HepG2 (cell line): ENCODE results near the gene KCTD15. TPM values are rescaled to one million over a fixed set of nuclear protein-coding genes. Genes with fewer than 3 reads are reported as not detected.

Experiments
- ATAC-seq: fragments of 200-7000 bp; cut with Tn5 transposase; 3 replicates; pipeline ENCODE4 v1.9.1; 2020; ENCODE audit warnings: mild to moderate bottlenecking, moderate library complexity
- BruUV-seq: library from RNA; stranded (reverse); fragments of 400-500 nt; replicated peaks from 2 replicates; lab custom pipeline; 2021; lab: Mats Ljungman, UMichigan
- CTCF ChIA-PET: fragments of 300-600 bp; formaldehyde crosslinking; extraction: SDS; loops from one replicate; lab custom pipeline; 2021; ENCODE audit warnings: low total read pairs, inconsistent platforms, low intra/inter-chr PET ratio; lab: Yijun Ruan, JAX
- POLR2A ChIA-PET: fragments of 350-600 bp; sonication (Branson Sonifier 250); formaldehyde crosslinking; loops from one replicate; lab custom pipeline; 2020; ENCODE audit warnings: antibody characterized with exemption, inconsistent platforms; lab: Yijun Ruan, JAX
- DNase-seq: peaks from one replicate; pipeline ENCODE4 v3.0.0-alpha.2; 2015; ENCODE audit warnings: low spot score
- FAIRE-seq: peaks from 3 replicates; lab custom pipeline; 2011; peaks lifted over from hg19 to GRCh38; lab: Jason Lieb, UNC
- H2AFZ ChIP-seq: one replicate; pipeline ENCODE4 v1.6.1; 2011; ENCODE audit warnings: low read length, inconsistent platforms
- H3K27ac ChIP-seq: fragments of 300-600 bp; 3 replicates; pipeline ENCODE4 v1.8.0; 2011; ENCODE audit warnings: mixed run types, mild to moderate bottlenecking, mixed read lengths, low read length, inconsistent platforms; ENCODE audit not compliant: insufficient read depth; ENCODE audit errors: extremely low read length
- H3K27me3 ChIP-seq, 2 experiments: fragments of 200-600 bp in 1 of 2; 2 replicates in 1 of 2; 3 replicates in 1 of 2; pipeline versions ENCODE4 v1.6.0 to v1.8.0; 2011; ENCODE audit warnings: low read length in 2 of 2, mild to moderate bottlenecking in 2 of 2, moderate library complexity in 2 of 2, inconsistent platforms in 1 of 2; ENCODE audit not compliant: insufficient read depth in 2 of 2, control insufficient read depth in 1 of 2
- H3K36me3 ChIP-seq, 2 experiments: fragments of 200-600 bp in 1 of 2; replicated peaks in 1 of 2; 2 replicates in 1 of 2; 3 replicates in 1 of 2; pipeline versions ENCODE4 v1.5.1 to v1.8.0; 2011; ENCODE audit warnings: low read length in 2 of 2, inconsistent platforms in 1 of 2; ENCODE audit not compliant: insufficient read depth in 2 of 2, control insufficient read depth in 1 of 2
- H3K4me1 ChIP-seq: 2 replicates; pipeline ENCODE4 v1.5.1; 2012; ENCODE audit warnings: low read length, inconsistent platforms; ENCODE audit not compliant: insufficient read depth
- H3K4me2 ChIP-seq: 2 replicates; pipeline ENCODE4 v1.6.0; 2011; ENCODE audit warnings: low read depth, low read length, inconsistent platforms
- H3K4me3 ChIP-seq, 3 experiments: fragments of 200-600 bp in 1 of 3; sonication (generic), shearing (Covaris generic) in 1 of 3; replicated peaks in 1 of 3; 2 replicates each; pipeline ENCODE4 v1.5.1; 2011 to 2016; ENCODE audit warnings: low read length in 3 of 3, inconsistent platforms in 2 of 3, low read depth in 2 of 3, mild to moderate bottlenecking in 2 of 3, control low read depth in 1 of 3, mixed read lengths in 1 of 3; ENCODE audit not compliant: insufficient read depth in 1 of 3
- H3K79me2 ChIP-seq: one replicate; pipeline ENCODE4 v1.6.1; 2011; ENCODE audit warnings: low read length, inconsistent platforms; ENCODE audit not compliant: insufficient read depth
- H3K9ac ChIP-seq: 2 replicates; pipeline ENCODE4 v1.6.0; 2011; ENCODE audit warnings: mild to moderate bottlenecking, low read depth, low read length, inconsistent platforms; ENCODE audit not compliant: insufficient read depth
- H3K9me3 ChIP-seq: 2 replicates; pipeline ENCODE4 v1.5.1; 2012; ENCODE audit warnings: mild to moderate bottlenecking, low read length
- H4K20me1 ChIP-seq: 2 replicates; pipeline ENCODE4 v1.6.0; 2011; ENCODE audit warnings: inconsistent platforms, mild to moderate bottlenecking, low read length, moderate library complexity; ENCODE audit not compliant: insufficient read depth
- AFF4 ChIP-seq: sonication (generic); formaldehyde crosslinking; IDR thresholded peaks from 2 replicates; pipeline ENCODE4 v1.4.0; 2020; ENCODE audit warnings: missing genetic modification reagents
- HDAC1 ChIP-seq: sonication (generic); formaldehyde crosslinking; IDR thresholded peaks from 2 replicates; pipeline ENCODE4 v1.5.1; 2020; ENCODE audit warnings: mild to moderate bottlenecking, missing genetic modification reagents
- TBX2 ChIP-seq: sonication (generic); formaldehyde crosslinking; IDR thresholded peaks from 2 replicates; pipeline ENCODE4 v1.5.0; 2020; ENCODE audit warnings: missing genetic modification reagents, mild to moderate bottlenecking, borderline replicate concordance
- ZNF20 ChIP-seq: sonication (generic); formaldehyde crosslinking; IDR thresholded peaks from 2 replicates; pipeline ENCODE4 v1.4.0; 2020; ENCODE audit warnings: mild to moderate bottlenecking, moderate library complexity, missing genetic modification reagents
- ZNF263 ChIP-seq: sonication (generic); formaldehyde crosslinking; IDR thresholded peaks from 2 replicates; pipeline ENCODE4 v1.4.0; 2020; ENCODE audit warnings: missing genetic modification reagents
- ZSCAN12 ChIP-seq: sonication (generic); formaldehyde crosslinking; IDR thresholded peaks from 2 replicates; pipeline ENCODE4 v1.9.0; 2021; ENCODE audit warnings: mild to moderate bottlenecking, missing genetic modification reagents
- ZSCAN25 ChIP-seq: sonication (generic); formaldehyde crosslinking; IDR thresholded peaks from 2 replicates; pipeline ENCODE4 v1.8.0; 2022; ENCODE audit warnings: mild to moderate bottlenecking, missing genetic modification reagents
- WGBS: methylation state at CpG from one replicate; pipeline ENCODE4 v1.1.6; 2017; ENCODE audit warnings: low lambda C conversion rate; 5-methylcytosine and 5-hydroxymethylcytosine counted together
- in situ Hi-C: cut with HindIII; loops from 2 replicates; pipeline ENCODE4 v1.10.0; 2017; ENCODE audit warnings: low pct_unique_long_range_greater_than_20kb; ENCODE audit not compliant: extremely low pct_ligation_motif_present
- intact Hi-C: fragments of 100-400 bp; cut with micrococcal nuclease; formaldehyde crosslinking; loops from one replicate; pipeline ENCODE4 v1.10.0; 2022; ENCODE audit not compliant: unreplicated experiment
- polyA plus RNA-seq, 8 experiments: library from polyadenylated mRNA; depleted of rRNA in 3 of 8; stranded (reverse) in 7 of 8; unstranded in 1 of 8; fragments of >200 nt; fragmentation: Illumina TruSeq in 4 of 8; extraction: Trizol in 4 of 8; gene quantifications; 2 replicates each; pipeline versions ENCODE4 v1.2.1 to v1.2.3, GENCODE V29; 2011 to 2016; ENCODE audit warnings: low read depth in 4 of 8, missing spikeins in 1 of 8, mixed read lengths in 1 of 8; ENCODE audit not compliant: insufficient read depth in 1 of 8
- total RNA-seq, 5 experiments: library from RNA; depleted of rRNA; stranded (reverse); fragments of >200 nt; fragmentation: Illumina TruSeq; extraction: Trizol; gene quantifications; 2 replicates each; pipeline ENCODE4 v1.2.3, GENCODE V29; 2016; ENCODE audit warnings: low read depth in 1 of 5

KCTD15 gene
- total and polyA plus RNA-seq, 2 of the 13 experiments (the other 11 are each of a cell fraction or from before 2014, with no cell fraction given): 13.2 to 16.7 TPM

- CTCF ChIA-PET: no interaction called here
These were observed 14.6 kb downstream of the KCTD15 start for GRCh38 chr19:33811246-33811645.

More at GRCh38 chr19:33811246-33811645, 14.6 kb downstream of the KCTD15 start:
- intact Hi-C loops (no loop called here), in situ Hi-C loops (no loop called here)
- Histone ChIP-seq H2AFZ (no peak overlapping the region), H3K4me3 (no peak overlapping the region), H3K4me2 (no peak overlapping the region), H3K27me3 (no peaks in the 10 kb centered on the region), H3K36me3 (peaks cover 9 to 31% of the 10 kb centered on the region in 2 experiments; a peak in 4 of 5 replicates), H3K4me1 (no peaks in the 10 kb centered on the region), H3K9ac (no peak overlapping the region), H3K27ac (no peak overlapping the region), H3K79me2 (no peaks in the 10 kb centered on the region), H3K9me3 (no peaks in the 10 kb centered on the region), H4K20me1 (no peaks in the 10 kb centered on the region)
- FAIRE-seq (no peak), DNase-seq (no peak), ATAC-seq (no peak)
- TF ChIP-seq ZSCAN25 (CRISPR knock-in tag) (no peak), HDAC1 (no peak), AFF4 (no peak), ZSCAN12 (CRISPR knock-in tag) (no peak), ZNF20 (CRISPR knock-in tag) (no peak), TBX2 (CRISPR knock-in tag) (no peak), ZNF263 (CRISPR knock-in tag) (no peak)
- POLR2A ChIA-PET: no interaction called here
- 97% methylated on average over 31 of the region's 41 CpGs for WGBS
- BruUV-seq: no TSS peak
